PC-3 (cell line): ENCODE measurements around the gene TSPAN17.

Source experiments
- CTCF ChIP-seq: fragments of 300-600 bp; sonication (generic); conservative IDR thresholded peaks from 2 replicates; pipeline ENCODE4 v1.5.1; 2017; ENCODE audit warnings: antibody characterized with exemption, low read depth, mild to moderate bottlenecking, low read length
- EZH2 ChIP-seq: fragments of 300-600 bp; sonication (generic); IDR thresholded peaks from one replicate; pipeline ENCODE4 v1.6.1; 2017; ENCODE audit warnings: antibody characterized with exemption, mild to moderate bottlenecking, low read length; ENCODE audit not compliant: unreplicated experiment
- EZH2phosphoT487 ChIP-seq: fragments of 300-600 bp; sonication (generic); IDR thresholded peaks from 2 replicates; pipeline ENCODE4 v1.6.1; 2018; ENCODE audit warnings: mild to moderate bottlenecking, antibody characterized with exemption, low read length, borderline replicate concordance

DNA sequence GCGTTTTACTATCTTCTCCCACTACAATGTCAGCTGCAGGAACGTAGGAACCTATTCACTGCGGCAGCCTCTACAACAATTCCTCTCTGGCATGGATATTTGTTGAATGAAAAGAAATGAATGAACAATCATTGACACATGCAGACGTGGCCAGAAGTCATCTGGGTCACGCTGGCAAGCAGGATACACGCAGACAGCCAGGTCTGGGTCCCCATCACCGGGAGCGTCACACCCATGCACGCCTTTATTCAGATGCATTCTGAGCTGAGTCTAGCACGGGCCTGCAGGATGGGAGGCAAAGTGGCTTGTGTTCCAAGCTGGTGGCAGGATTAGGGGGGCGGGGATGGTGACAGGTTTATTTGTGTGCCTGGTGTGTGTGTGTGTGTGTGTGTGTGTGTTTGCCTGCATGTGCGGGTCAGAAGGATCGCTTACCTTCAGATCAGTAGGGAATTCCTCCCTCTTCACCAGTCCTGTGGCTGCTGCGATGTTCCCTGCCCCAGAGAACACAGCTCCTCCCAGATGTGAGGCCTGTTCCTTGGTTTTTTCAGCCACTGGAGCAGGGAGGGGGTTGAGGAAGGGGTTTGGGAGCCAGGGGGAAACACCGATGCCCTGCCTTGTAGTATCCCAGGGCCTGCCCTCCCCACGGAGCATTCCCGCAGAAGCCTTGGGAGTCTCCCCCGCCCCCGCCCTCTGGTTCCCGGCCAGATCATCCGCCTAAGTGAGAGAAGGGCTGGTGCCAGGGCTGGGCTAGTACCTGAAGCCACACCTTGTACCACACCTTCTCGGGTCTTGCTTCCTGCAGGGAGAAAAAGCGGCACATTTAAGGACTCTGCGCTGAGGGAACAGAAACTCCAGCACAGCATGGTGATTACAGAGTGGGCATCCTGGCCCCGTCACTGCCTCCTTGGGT lies 21.1 kb upstream of the TSPAN17 start:
- no peak for TF ChIP-seq CTCF
- TF ChIP-seq EZH2 = no peak
- no peak for TF ChIP-seq EZH2phosphoT487
